HepG2 (cell line): Measurements from ENCODE around the gene CCDC144A. TPM values are rescaled to one million over a fixed set of nuclear protein-coding genes. Genes with fewer than 3 reads are reported as not detected.

Source experiments
- ASH2L ChIP-seq: fragments of 300-600, 200-600 bp; sonication (generic); IDR thresholded peaks from 2 replicates; pipeline ENCODE4 v1.7.0; 2017; ENCODE audit warnings: low read depth, mild to moderate bottlenecking, moderate library complexity, mixed read lengths, low read length; ENCODE audit not compliant: insufficient read length
- CHCHD3 ChIP-seq: sonication (generic); formaldehyde crosslinking; IDR thresholded peaks from 2 replicates; pipeline ENCODE4 v1.8.0; 2022; ENCODE audit warnings: mild to moderate bottlenecking, missing genetic modification reagents, moderate library complexity
- CREM ChIP-seq, 2 experiments: sonication (generic) in 1 of 2; formaldehyde crosslinking in 1 of 2; IDR thresholded peaks; 2 replicates each; pipeline versions ENCODE4 v1.4.0 to v1.6.1; 2016 to 2020; ENCODE audit warnings: antibody characterized with exemption in 1 of 2, mild to moderate bottlenecking in 1 of 2, missing genetic modification reagents in 1 of 2
- FOXA1 ChIP-seq, 2 experiments: fragments of 450-650 bp in 1 of 2; sonication (generic) in 1 of 2; formaldehyde crosslinking in 1 of 2; IDR thresholded peaks; 2 replicates each; pipeline versions ENCODE4 v1.4.0 to v1.6.1; 2016 to 2020; ENCODE audit warnings: missing genetic modification reagents in 1 of 2
- ISL2 ChIP-seq: sonication (generic); formaldehyde crosslinking; IDR thresholded peaks from 2 replicates; pipeline ENCODE4 v1.5.0; 2020; ENCODE audit warnings: missing genetic modification reagents
- KLF6 ChIP-seq: IDR thresholded peaks from 2 replicates; pipeline ENCODE4 v1.8.0; 2016; ENCODE audit warnings: missing biosample characterization, missing genetic modification reagents
- RBM22 ChIP-seq: fragments of 200-400 bp; formaldehyde crosslinking; optimal IDR thresholded peaks from 2 replicates; pipeline ENCODE3; 2017; ENCODE audit warnings: mild to moderate bottlenecking, low read length, moderate library complexity
- ZFP36 ChIP-seq: fragments of 150-350 bp; IDR thresholded peaks from 2 replicates; pipeline ENCODE4 v1.6.1; 2018; ENCODE audit warnings: borderline replicate concordance, low read length, low read depth; ENCODE audit not compliant: partially characterized antibody
- ZFP90 ChIP-seq: sonication (generic); formaldehyde crosslinking; IDR thresholded peaks from 2 replicates; pipeline ENCODE4 v1.8.0; 2022; ENCODE audit warnings: missing genetic modification reagents, mild to moderate bottlenecking, inconsistent platforms, borderline replicate concordance
- ZNF124 ChIP-seq: sonication (generic); formaldehyde crosslinking; IDR thresholded peaks from 2 replicates; pipeline ENCODE4 v1.4.0; 2020; ENCODE audit warnings: missing genetic modification reagents
- ZNF572 ChIP-seq: sonication (generic); formaldehyde crosslinking; IDR thresholded peaks from 2 replicates; pipeline ENCODE4 v1.5.1; 2020; ENCODE audit warnings: mild to moderate bottlenecking, missing genetic modification reagents
- ZNF598 ChIP-seq: sonication (generic); formaldehyde crosslinking; IDR thresholded peaks from 2 replicates; pipeline ENCODE4 v1.5.1; 2020; ENCODE audit warnings: mild to moderate bottlenecking, missing genetic modification reagents, borderline replicate concordance
- ZNF672 ChIP-seq: sonication (generic); formaldehyde crosslinking; IDR thresholded peaks from 2 replicates; pipeline ENCODE4 v1.8.1; 2022; ENCODE audit warnings: missing genetic modification reagents
- ZNF678 ChIP-seq: sonication (generic); formaldehyde crosslinking; IDR thresholded peaks from 2 replicates; pipeline ENCODE4 v1.4.0; 2020; ENCODE audit warnings: mild to moderate bottlenecking, missing genetic modification reagents
- ZNF720 ChIP-seq: sonication (generic); formaldehyde crosslinking; IDR thresholded peaks from 2 replicates; pipeline ENCODE4 v1.4.0; 2020; ENCODE audit warnings: missing genetic modification reagents
- ZNF879 ChIP-seq: sonication (generic); formaldehyde crosslinking; IDR thresholded peaks from 2 replicates; pipeline ENCODE4 v1.8.1; 2023; ENCODE audit warnings: missing genetic modification reagents
- ZSCAN9 ChIP-seq: IDR thresholded peaks from 2 replicates; pipeline ENCODE4 v1.6.1; 2016; ENCODE audit warnings: borderline replicate concordance
- polyA plus RNA-seq, 8 experiments: library from polyadenylated mRNA; depleted of rRNA in 3 of 8; stranded (reverse) in 7 of 8; unstranded in 1 of 8; fragments of >200 nt; fragmentation: Illumina TruSeq in 4 of 8; extraction: Trizol in 4 of 8; gene quantifications; 2 replicates each; pipeline versions ENCODE4 v1.2.1 to v1.2.3, GENCODE V29; 2011 to 2016; ENCODE audit warnings: low read depth in 4 of 8, missing spikeins in 1 of 8, mixed read lengths in 1 of 8; ENCODE audit not compliant: insufficient read depth in 1 of 8
- total RNA-seq, 5 experiments: library from RNA; depleted of rRNA; stranded (reverse); fragments of >200 nt; fragmentation: Illumina TruSeq; extraction: Trizol; gene quantifications; 2 replicates each; pipeline ENCODE4 v1.2.3, GENCODE V29; 2016; ENCODE audit warnings: low read depth in 1 of 5
- TF ChIP-seq, protein P1 (sequence below): sonication (generic); formaldehyde crosslinking; IDR thresholded peaks from 2 replicates; pipeline ENCODE4 v1.8.1; 2023; ENCODE audit warnings: mild to moderate bottlenecking, missing genetic modification reagents
- TF ChIP-seq, protein P2 (sequence below): sonication (generic); formaldehyde crosslinking; IDR thresholded peaks from 2 replicates; pipeline ENCODE4 v1.4.0; 2020; ENCODE audit warnings: missing genetic modification reagents
- TF ChIP-seq, protein P3 (sequence below): IDR thresholded peaks from 2 replicates; pipeline ENCODE4 v1.6.1; 2018; ENCODE audit warnings: missing genetic modification reagents, mild to moderate bottlenecking, missing compliant biosample characterization
- TF ChIP-seq, protein P4 (sequence below): sonication (generic); formaldehyde crosslinking; IDR thresholded peaks from 2 replicates; pipeline ENCODE4 v1.5.0; 2020; ENCODE audit warnings: missing genetic modification reagents

CCDC144A gene
- total and polyA plus RNA-seq, 2 of the 13 experiments (the other 11 are each of a cell fraction or from before 2014, with no cell fraction given) = 0.09 TPM; not detected in 1

DNA sequence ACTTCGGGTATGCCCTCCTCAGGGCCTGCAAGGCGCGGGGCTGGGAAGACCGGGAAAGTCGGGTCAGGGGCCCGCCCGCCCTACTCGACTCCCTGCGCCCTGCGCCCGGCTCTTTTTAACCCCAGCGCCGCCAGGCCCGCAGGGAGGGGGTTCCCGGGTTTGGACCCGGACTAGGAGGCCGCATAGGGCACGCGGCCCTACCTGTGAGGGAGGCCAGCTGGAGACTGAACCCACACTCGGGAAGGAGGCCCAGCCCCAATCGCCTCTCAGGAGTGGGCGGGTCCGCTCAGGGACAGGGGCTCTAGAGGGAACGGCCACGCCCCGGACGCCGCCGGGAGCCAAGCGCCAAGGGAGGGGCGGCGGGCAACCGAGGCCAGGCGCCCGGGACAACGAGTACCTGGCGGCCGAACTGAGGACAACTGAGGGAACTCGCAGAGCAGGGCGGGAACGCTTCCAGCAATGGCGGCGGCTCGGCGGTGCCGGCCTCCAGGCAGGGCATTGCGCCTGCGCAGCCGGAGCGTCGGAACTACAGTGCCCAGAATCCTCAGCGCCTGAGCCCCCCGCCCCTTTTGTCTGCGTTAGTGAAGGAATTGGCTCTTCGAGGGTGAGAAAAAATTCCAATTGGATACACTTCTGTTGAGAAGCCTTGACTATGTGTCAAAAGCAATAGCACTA, 36.5 kb upstream of the CCDC144A start, which contains the start of gene ZNF624 (continued):
- 0 out of 2 replicates have a peak, but pooled peaks have one; percentile 52 for TF ChIP-seq CHCHD3
- no peak for TF ChIP-seq ZNF124 (CRISPR knock-in tag)
- TF ChIP-seq ZNF879 = 0 out of 2 replicates have a peak, but pooled peaks have one; percentile 54
- TF ChIP-seq, protein P1, sequence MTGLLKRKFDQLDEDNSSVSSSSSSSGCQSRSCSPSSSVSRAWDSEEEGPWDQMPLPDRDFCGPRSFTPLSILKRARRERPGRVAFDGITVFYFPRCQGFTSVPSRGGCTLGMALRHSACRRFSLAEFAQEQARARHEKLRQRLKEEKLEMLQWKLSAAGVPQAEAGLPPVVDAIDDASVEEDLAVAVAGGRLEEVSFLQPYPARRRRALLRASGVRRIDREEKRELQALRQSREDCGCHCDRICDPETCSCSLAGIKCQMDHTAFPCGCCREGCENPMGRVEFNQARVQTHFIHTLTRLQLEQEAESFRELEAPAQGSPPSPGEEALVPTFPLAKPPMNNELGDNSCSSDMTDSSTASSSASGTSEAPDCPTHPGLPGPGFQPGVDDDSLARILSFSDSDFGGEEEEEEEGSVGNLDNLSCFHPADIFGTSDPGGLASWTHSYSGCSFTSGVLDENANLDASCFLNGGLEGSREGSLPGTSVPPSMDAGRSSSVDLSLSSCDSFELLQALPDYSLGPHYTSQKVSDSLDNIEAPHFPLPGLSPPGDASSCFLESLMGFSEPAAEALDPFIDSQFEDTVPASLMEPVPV = peak; percentile 75; the same call in 1 of the 2 replicates
- TF ChIP-seq ASH2L = peak; percentile 74
- TF ChIP-seq, protein P2, sequence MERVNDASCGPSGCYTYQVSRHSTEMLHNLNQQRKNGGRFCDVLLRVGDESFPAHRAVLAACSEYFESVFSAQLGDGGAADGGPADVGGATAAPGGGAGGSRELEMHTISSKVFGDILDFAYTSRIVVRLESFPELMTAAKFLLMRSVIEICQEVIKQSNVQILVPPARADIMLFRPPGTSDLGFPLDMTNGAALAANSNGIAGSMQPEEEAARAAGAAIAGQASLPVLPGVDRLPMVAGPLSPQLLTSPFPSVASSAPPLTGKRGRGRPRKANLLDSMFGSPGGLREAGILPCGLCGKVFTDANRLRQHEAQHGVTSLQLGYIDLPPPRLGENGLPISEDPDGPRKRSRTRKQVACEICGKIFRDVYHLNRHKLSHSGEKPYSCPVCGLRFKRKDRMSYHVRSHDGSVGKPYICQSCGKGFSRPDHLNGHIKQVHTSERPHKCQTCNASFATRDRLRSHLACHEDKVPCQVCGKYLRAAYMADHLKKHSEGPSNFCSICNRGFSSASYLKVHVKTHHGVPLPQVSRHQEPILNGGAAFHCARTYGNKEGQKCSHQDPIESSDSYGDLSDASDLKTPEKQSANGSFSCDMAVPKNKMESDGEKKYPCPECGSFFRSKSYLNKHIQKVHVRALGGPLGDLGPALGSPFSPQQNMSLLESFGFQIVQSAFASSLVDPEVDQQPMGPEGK (CRISPR knock-in tag) = peak; percentile 80
- peak; percentile 73 for TF ChIP-seq CREM (IDR thresholded peaks at IDR 0.05)
- TF ChIP-seq CREM (CRISPR knock-in tag; IDR thresholded peaks at IDR 0.05) = no peak
- no peak for TF ChIP-seq RBM22
- TF ChIP-seq ZNF678 (CRISPR knock-in tag) = no peak
- no peak for TF ChIP-seq ZNF672
- peak; percentile 73; the same call in 1 of the 2 replicates for TF ChIP-seq ISL2 (CRISPR knock-in tag)
- no peak for TF ChIP-seq ZNF720 (CRISPR knock-in tag)
- TF ChIP-seq ZSCAN9 (CRISPR knock-in tag) = peak; percentile 83; the same call in 1 of the 2 replicates
- TF ChIP-seq, protein P3, sequence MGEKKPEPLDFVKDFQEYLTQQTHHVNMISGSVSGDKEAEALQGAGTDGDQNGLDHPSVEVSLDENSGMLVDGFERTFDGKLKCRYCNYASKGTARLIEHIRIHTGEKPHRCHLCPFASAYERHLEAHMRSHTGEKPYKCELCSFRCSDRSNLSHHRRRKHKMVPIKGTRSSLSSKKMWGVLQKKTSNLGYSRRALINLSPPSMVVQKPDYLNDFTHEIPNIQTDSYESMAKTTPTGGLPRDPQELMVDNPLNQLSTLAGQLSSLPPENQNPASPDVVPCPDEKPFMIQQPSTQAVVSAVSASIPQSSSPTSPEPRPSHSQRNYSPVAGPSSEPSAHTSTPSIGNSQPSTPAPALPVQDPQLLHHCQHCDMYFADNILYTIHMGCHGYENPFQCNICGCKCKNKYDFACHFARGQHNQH (CRISPR knock-in tag) = peak; percentile 85; the same call in 1 of the 2 replicates
- TF ChIP-seq ZFP90 (CRISPR knock-in tag) = peak; percentile 51; the same call in 1 of the 2 replicates
- no peak; the same call in 1 of the 2 replicates for TF ChIP-seq ZNF598 (CRISPR knock-in tag)
- no peak for TF ChIP-seq ZFP36
- no peak for TF ChIP-seq FOXA1 (IDR thresholded peaks at IDR 0.05)
- no peak for TF ChIP-seq FOXA1 (CRISPR knock-in tag; IDR thresholded peaks at IDR 0.05)
- TF ChIP-seq ZNF572 (CRISPR knock-in tag) = no peak
- peak; percentile 77; the same call in 1 of the 2 replicates for TF ChIP-seq KLF6 (CRISPR knock-in tag)
- TF ChIP-seq, protein P4, sequence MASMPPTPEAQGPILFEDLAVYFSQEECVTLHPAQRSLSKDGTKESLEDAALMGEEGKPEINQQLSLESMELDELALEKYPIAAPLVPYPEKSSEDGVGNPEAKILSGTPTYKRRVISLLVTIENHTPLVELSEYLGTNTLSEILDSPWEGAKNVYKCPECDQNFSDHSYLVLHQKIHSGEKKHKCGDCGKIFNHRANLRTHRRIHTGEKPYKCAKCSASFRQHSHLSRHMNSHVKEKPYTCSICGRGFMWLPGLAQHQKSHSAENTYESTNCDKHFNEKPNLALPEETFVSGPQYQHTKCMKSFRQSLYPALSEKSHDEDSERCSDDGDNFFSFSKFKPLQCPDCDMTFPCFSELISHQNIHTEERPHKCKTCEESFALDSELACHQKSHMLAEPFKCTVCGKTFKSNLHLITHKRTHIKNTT (CRISPR knock-in tag) = no peak
